SK-N-SH (cell line): ENCODE data around the gene TBL1X.

Experiments
- CTCF ChIP-seq: fragments of 200-600 bp; sonication (generic); IDR thresholded peaks from 2 replicates; pipeline ENCODE4 v1.6.1; 2017; ENCODE audit warnings: antibody characterized with exemption, mild to moderate bottlenecking, moderate library complexity
- ELF1 ChIP-seq: IDR thresholded peaks from 2 replicates; pipeline ENCODE4 v1.4.0; 2012
- EZH2phosphoT487 ChIP-seq: fragments of 200-600 bp; sonication (generic); IDR thresholded peaks from 2 replicates; pipeline ENCODE4 v1.6.1; 2017; ENCODE audit warnings: low read depth, mixed run types, mild to moderate bottlenecking, antibody characterized with exemption, moderate library complexity, borderline replicate concordance
- GATA2 ChIP-seq: sonication (generic); formaldehyde crosslinking; IDR thresholded peaks from 2 replicates; pipeline ENCODE4 v1.5.0; 2020; ENCODE audit warnings: mild to moderate bottlenecking, missing genetic modification reagents
- MAX ChIP-seq: IDR thresholded peaks from 2 replicates; pipeline ENCODE4 v1.4.0; 2012; ENCODE audit warnings: low read depth
- NRF1 ChIP-seq: IDR thresholded peaks from 2 replicates; pipeline ENCODE4 v1.6.1; 2012; ENCODE audit warnings: low read depth, mild to moderate bottlenecking, low read length
- PBX3 ChIP-seq: IDR thresholded peaks from 2 replicates; pipeline ENCODE4; 2012
- POLR2AphosphoS5 ChIP-seq: IDR thresholded peaks from 2 replicates; pipeline ENCODE4 v1.6.1; 2012; ENCODE audit warnings: low read depth, low read length
- REST ChIP-seq: IDR thresholded peaks from 2 replicates; pipeline ENCODE4 v1.6.1; 2012; ENCODE audit warnings: mild to moderate bottlenecking, low read depth, low read length, moderate library complexity
- SIN3A ChIP-seq: IDR thresholded peaks from 2 replicates; pipeline ENCODE4 v1.6.1; 2012; ENCODE audit warnings: low read depth, mild to moderate bottlenecking, low read length, moderate library complexity, borderline replicate concordance
- SMC3 ChIP-seq: IDR thresholded peaks from 2 replicates; pipeline ENCODE4 v1.6.1; 2012; ENCODE audit warnings: low read depth, low read length, improper control_type of control experiment
- TAF1 ChIP-seq: IDR thresholded peaks from 2 replicates; pipeline ENCODE4 v1.6.1; 2012; ENCODE audit warnings: low read depth, mild to moderate bottlenecking, low read length, moderate library complexity, borderline replicate concordance
- TEAD4 ChIP-seq: IDR thresholded peaks from 2 replicates; pipeline ENCODE4 v1.4.0; 2012; ENCODE audit warnings: mild to moderate bottlenecking, borderline replicate concordance; ENCODE audit not compliant: insufficient read depth
- YY1 ChIP-seq: IDR thresholded peaks from 2 replicates; pipeline ENCODE4 v1.4.0; 2012; ENCODE audit warnings: low read depth, mild to moderate bottlenecking

GRCh38 chrX:9430346-9430921 is 34.4 kb upstream of the TBL1X start:
- TF ChIP-seq CTCF, result no peak
- TF ChIP-seq MAX, result no peak
- no peak for TF ChIP-seq POLR2AphosphoS5
- no peak for TF ChIP-seq NRF1
- no peak for TF ChIP-seq TAF1
- TF ChIP-seq REST, result no peak
- no peak for TF ChIP-seq TEAD4
- TF ChIP-seq YY1, result no peak
- no peak for TF ChIP-seq SIN3A
- no peak for TF ChIP-seq PBX3
- no peak for TF ChIP-seq EZH2phosphoT487
- TF ChIP-seq SMC3, result no peak
- no peak for TF ChIP-seq ELF1
- TF ChIP-seq GATA2 (CRISPR knock-in tag), result no peak
